Esophagus muscularis mucosa (tissue), 4 donors: ENCODE results near the gene BCR. TPM values are rescaled to one million over a fixed set of nuclear protein-coding genes. Genes with fewer than 3 reads are reported as not detected.
A peak's percentile ranks its signal among the peaks of the same experiment; 100 is the strongest.

Experiments
- DNase-seq: peaks from one replicate; pipeline ENCODE4 v3.0.0-alpha.2; 2017; ENCODE audit errors: extremely low spot score
- H3K27ac ChIP-seq, 4 donors: fragments of 200-600 bp; sonication (generic); replicated peaks in 1 of 4; 1 replicate in 3 of 4; 2 replicates in 1 of 4; pipeline ENCODE4 v1.5.1; 2016 to 2019; ENCODE audit warnings: mild to moderate bottlenecking in 1 of 4
- H3K27me3 ChIP-seq, 4 donors: fragments of 200-600 bp; sonication (generic); one replicate each; pipeline versions ENCODE4 v1.5.1 to v1.6.0; 2016 to 2019
- H3K36me3 ChIP-seq, 4 donors: fragments of 200-600 bp; sonication (generic); one replicate each; pipeline ENCODE4 v1.5.1; 2016 to 2019
- H3K4me1 ChIP-seq, 4 donors: fragments of 200-600 bp; sonication (generic); one replicate each; pipeline ENCODE4 v1.5.1; 2016 to 2019
- H3K4me3 ChIP-seq, 4 donors: fragments of 200-600 bp; sonication (generic); 1 replicate in 2 of 4; 2 replicates in 2 of 4; pipeline ENCODE4 v1.5.1; 2016 to 2019; ENCODE audit warnings: mild to moderate bottlenecking in 4 of 4, moderate library complexity in 1 of 4
- H3K9me3 ChIP-seq, 4 donors: fragments of 200-600 bp; sonication (generic); 1 replicate in 3 of 4; 2 replicates in 1 of 4; pipeline ENCODE4 v1.5.1; 2016 to 2019
- EP300 ChIP-seq: sonication (generic); formaldehyde crosslinking; IDR thresholded peaks from one replicate; pipeline ENCODE4 v1.6.1; 2017; ENCODE audit warnings: antibody characterized with exemption
- POLR2A ChIP-seq: fragments of 450-650 bp; IDR thresholded peaks from one replicate; pipeline ENCODE4 v1.6.1; 2017; ENCODE audit warnings: antibody characterized with exemption, moderate library complexity, mild to moderate bottlenecking, low read depth
- POLR2AphosphoS5 ChIP-seq, 2 donors: sonication (generic); formaldehyde crosslinking; IDR thresholded peaks; one replicate each; pipeline ENCODE4 v1.6.1; 2017; ENCODE audit warnings: antibody characterized with exemption in 2 of 2
- WGBS: methylation state at CpG from one replicate; pipeline ENCODE4 v1.1.5; 2018; 5-methylcytosine and 5-hydroxymethylcytosine counted together
- intact Hi-C: fragments of 100-400 bp; cut with DNase I; formaldehyde crosslinking; loops from one replicate; pipeline ENCODE4 v1.15.1; 2023
- total RNA-seq, 4 donors: library from RNA; depleted of rRNA; stranded (reverse); fragments of >200 nt; gene quantifications; one replicate each; pipeline versions ENCODE4 v1.1.0 to v1.2.1, GENCODE V29; 2016
- TF ChIP-seq, protein P1 (sequence below), 3 experiments: fragments of 200-600 bp in 2 of 3; fragments of 450-650 bp in 1 of 3; sonication (generic) in 2 of 3; IDR thresholded peaks; one replicate each; pipeline ENCODE4 v1.5.1; 2017 to 2019; ENCODE audit warnings: antibody characterized with exemption in 3 of 3, mild to moderate bottlenecking in 2 of 3, moderate library complexity in 1 of 3

Gene BCR
- total RNA-seq, 4 donors from 2014 or later: 35.7 to 58.5 (median 48.0) TPM

DNA sequence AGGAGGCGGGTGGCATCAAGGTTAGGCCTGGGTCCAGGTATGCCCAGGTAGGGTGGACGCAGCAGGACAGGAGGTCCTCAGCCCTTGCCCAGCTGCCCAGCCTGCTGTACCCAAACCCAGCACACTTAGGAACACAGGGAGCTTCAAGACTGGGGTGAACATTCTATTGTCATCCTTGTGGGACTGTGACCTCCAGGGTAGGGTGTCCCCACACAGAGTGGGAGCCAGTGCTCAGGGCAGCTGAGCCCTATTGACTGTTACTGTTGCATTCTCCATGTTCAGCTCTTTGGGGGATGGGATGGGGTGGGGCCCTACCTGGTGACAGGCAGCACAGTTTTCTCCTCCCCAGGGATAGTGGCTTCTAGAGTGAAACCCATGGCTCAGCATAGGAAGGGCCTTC lies 106.0 kb downstream of the BCR start:
- Histone ChIP-seq H3K27me3 (no peaks in the 10 kb centered on the region), H3K4me1 (peaks cover 20 to 74% (median 69%) of the 10 kb centered on the region in 4 donors), H3K9me3 (no peaks in the 10 kb centered on the region), H3K36me3 (peaks cover 14 to 88% (median 78%) of the 10 kb centered on the region in 4 donors), H3K27ac (peak overlapping the region; percentile 83 to 90 (median 88)), H3K4me3 (no peak overlapping the region)
- intact Hi-C loops: no loop called here
- DNase-seq: no peak
- TF ChIP-seq POLR2AphosphoS5 (IDR thresholded peaks at IDR 0.05) (no peak), POLR2A (no peak), EP300 (no peak)
- TF ChIP-seq, protein P1, sequence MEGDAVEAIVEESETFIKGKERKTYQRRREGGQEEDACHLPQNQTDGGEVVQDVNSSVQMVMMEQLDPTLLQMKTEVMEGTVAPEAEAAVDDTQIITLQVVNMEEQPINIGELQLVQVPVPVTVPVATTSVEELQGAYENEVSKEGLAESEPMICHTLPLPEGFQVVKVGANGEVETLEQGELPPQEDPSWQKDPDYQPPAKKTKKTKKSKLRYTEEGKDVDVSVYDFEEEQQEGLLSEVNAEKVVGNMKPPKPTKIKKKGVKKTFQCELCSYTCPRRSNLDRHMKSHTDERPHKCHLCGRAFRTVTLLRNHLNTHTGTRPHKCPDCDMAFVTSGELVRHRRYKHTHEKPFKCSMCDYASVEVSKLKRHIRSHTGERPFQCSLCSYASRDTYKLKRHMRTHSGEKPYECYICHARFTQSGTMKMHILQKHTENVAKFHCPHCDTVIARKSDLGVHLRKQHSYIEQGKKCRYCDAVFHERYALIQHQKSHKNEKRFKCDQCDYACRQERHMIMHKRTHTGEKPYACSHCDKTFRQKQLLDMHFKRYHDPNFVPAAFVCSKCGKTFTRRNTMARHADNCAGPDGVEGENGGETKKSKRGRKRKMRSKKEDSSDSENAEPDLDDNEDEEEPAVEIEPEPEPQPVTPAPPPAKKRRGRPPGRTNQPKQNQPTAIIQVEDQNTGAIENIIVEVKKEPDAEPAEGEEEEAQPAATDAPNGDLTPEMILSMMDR (IDR thresholded peaks at IDR 0.05): no peak
- 100% methylated on average over 2 of the region's 2 CpGs for WGBS

DNA sequence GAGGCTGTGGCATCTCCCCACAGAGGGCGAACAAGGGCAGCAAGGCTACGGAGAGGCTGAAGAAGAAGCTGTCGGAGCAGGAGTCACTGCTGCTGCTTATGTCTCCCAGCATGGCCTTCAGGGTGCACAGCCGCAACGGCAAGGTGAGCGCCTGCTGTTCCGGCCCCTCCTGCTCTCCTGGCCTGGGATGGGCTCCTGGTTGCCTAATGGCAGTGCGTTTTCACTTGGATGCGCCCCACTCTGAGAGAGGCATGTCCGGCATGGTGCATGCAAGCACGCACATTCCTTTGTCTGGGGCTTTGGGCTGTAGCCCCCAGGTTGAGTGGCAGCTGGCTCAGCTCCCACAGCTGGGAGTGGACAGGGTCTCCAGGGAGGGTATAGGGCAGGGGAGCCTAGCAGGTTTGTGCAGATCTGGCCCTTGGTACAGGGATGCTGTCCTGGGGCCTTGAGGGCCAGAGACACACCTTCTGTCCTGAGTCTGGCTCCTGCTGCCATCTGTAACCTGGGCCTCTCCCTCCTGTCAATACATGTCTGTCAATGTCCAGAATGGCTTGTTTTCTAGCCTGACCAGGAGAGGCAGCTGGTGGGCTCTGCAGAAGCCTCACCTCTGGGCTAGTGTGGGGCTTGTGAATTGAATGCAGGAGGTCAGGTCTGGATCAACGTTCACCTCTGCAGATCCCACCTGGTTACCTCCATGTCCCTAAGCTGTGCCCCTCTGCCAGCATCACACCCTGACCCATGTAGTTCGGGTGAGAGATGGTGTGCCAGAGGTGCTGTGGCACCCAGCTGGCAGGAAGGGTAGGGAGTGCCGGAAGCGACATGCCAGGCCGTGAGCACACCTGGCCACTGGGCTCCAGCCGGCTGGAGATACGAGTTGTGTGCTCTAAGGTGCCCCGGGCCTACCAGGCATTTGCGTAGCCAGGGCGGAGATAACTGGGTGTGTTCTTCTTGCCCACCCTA lies 107.1 kb downstream of the BCR start:
- H3K27ac ChIP-seq: peak overlapping the region in 1 of 4 donors; percentile 87
- no peak overlapping the region for H3K4me3 ChIP-seq
- intact Hi-C loops: no loop called here
- TF ChIP-seq, protein P1 (IDR thresholded peaks at IDR 0.05): no peak
- no peak for TF ChIP-seq POLR2A
- no peak for TF ChIP-seq POLR2AphosphoS5 (IDR thresholded peaks at IDR 0.05)
- TF ChIP-seq EP300: no peak
- no peaks in the 10 kb centered on the region for H3K27me3 ChIP-seq
- no peaks in the 10 kb centered on the region for H3K9me3 ChIP-seq
- H3K4me1 ChIP-seq: peaks cover 9 to 63% (median 58%) of the 10 kb centered on the region in 4 donors
- 93% methylated on average over 10 of the region's 21 CpGs for WGBS
- no peak for DNase-seq
- peaks cover 22 to 100% (median 86%) of the 10 kb centered on the region in 4 donors for H3K36me3 ChIP-seq

DNA sequence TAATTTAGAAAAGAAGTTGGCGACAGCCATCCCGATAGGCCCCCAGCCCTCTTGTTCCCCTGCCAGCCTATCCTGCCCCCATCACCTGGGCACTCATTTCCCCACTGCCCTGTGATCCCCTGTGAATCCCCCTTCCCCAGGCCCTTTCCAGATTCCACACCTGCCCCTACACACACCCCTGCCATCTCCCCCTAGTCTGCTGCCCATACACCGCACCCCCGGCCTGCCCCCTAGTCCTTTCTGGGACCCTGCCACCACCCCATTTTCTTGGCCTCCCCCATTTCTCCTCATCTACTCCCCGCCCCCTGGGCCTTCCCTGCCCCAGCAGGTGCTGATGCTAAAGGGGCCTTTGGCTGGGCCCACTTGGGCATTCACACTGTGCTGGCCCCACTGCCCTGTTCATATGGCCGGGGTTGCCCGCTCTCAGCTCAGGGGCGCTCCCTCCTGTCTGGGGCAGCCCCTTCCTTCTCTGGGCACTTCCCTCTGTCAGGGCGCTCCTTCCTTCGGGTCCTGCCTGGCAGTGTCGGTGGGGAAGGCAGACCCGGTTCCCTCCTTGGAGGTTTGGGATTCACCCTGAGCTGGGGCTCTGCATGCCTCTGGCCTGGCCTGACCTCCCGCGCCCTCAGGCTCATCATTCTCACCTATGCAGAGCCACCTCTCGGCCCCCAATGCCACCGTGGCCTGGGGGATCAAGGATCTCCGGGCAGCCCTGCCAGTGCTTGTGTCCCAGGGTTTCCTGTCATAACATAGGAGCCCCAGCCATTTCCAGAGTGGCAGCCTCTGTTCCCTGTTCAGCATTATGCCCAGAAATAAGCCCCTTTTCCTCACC lies 108.2 kb downstream of the BCR start:
- H3K4me1 ChIP-seq: peaks cover 0 to 52% (median 47%) of the 10 kb centered on the region in 4 donors
- intact Hi-C loops: no loop called here
- H3K27ac ChIP-seq: peak overlapping the region; percentile 52 to 87 (median 61)
- DNase-seq: no peak
- TF ChIP-seq POLR2A (no peak), EP300 (no peak), POLR2AphosphoS5 (IDR thresholded peaks at IDR 0.05) (no peak)
- TF ChIP-seq, protein P1 (IDR thresholded peaks at IDR 0.05): no peak
- no peaks in the 10 kb centered on the region for H3K9me3 ChIP-seq
- WGBS: 93% methylated on average over 16 of the region's 17 CpGs
- no peaks in the 10 kb centered on the region for H3K27me3 ChIP-seq
- no peak overlapping the region for H3K4me3 ChIP-seq
- peaks cover 32 to 100% (median 93%) of the 10 kb centered on the region in 4 donors for H3K36me3 ChIP-seq

DNA sequence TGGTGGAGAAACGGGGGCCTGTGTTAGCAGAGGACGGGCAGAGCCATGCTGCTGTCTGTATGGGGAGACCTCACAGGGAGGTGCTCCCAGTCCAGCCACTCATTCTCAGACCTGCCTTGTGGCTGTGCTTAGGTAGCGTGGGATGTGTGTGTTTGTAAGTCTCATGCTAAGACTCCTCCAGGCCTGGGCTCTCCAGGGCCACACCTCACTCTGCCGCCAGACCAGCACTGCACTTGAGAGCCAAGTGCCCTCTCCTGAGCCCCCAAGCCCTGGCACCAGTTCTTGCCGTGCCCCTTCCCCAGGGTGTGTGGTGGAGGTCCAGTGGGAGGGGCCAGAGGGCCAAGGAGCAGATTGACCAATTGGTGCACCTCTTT lies 108.8 kb downstream of the BCR start:
- TF ChIP-seq, protein P1 (IDR thresholded peaks at IDR 0.05): no peak
- TF ChIP-seq POLR2A: no peak
- TF ChIP-seq POLR2AphosphoS5 (IDR thresholded peaks at IDR 0.05): no peak
- TF ChIP-seq EP300: no peak
- no peak for DNase-seq
- Histone ChIP-seq H3K27ac (peak overlapping the region; percentile 52 to 87 (median 61)), H3K4me3 (no peak overlapping the region), H3K9me3 (no peaks in the 10 kb centered on the region), H3K27me3 (no peaks in the 10 kb centered on the region), H3K36me3 (peaks cover 38 to 100% (median 93%) of the 10 kb centered on the region in 4 donors), H3K4me1 (peaks cover 0 to 46% (median 41%) of the 10 kb centered on the region in 4 donors)
- 93% methylated on average over 4 of the region's 5 CpGs for WGBS
- intact Hi-C loops: no loop called here
